Fibroblast of lung (primary cell): Measurements from ENCODE around the gene TNFRSF19. TPM values are rescaled to one million over a fixed set of nuclear protein-coding genes. Genes with fewer than 3 reads are reported as not detected.
A peak's percentile ranks its signal among the peaks of the same experiment; 100 is the strongest.

Source experiments
- DNase-seq, 2 donors: peaks; one replicate each; pipeline versions ENCODE4 v3.0.0 to v3.0.0-alpha.2; 2010; ENCODE audit warnings: low read depth in 2 of 2
- H2AFZ ChIP-seq: 2 replicates; pipeline ENCODE4 v1.5.1; 2012; ENCODE audit warnings: low read length, control low read depth, inconsistent platforms
- H3K27ac ChIP-seq: 2 replicates; pipeline ENCODE4 v1.5.1; 2011; ENCODE audit warnings: low read length, control low read depth; ENCODE audit not compliant: insufficient read depth
- H3K27me3 ChIP-seq: 2 replicates; pipeline ENCODE4 v1.5.1; 2011; ENCODE audit warnings: mild to moderate bottlenecking, low read length; ENCODE audit not compliant: control insufficient read depth, insufficient read depth
- H3K36me3 ChIP-seq: 2 replicates; pipeline ENCODE4 v1.5.1; 2011; ENCODE audit warnings: low read length; ENCODE audit not compliant: control insufficient read depth, insufficient read depth
- H3K4me1 ChIP-seq: 2 replicates; pipeline ENCODE4 v1.5.1; 2011; ENCODE audit warnings: low read length; ENCODE audit not compliant: control insufficient read depth, insufficient read depth; ENCODE audit errors: extremely low read depth
- H3K4me2 ChIP-seq: 2 replicates; pipeline ENCODE4 v1.5.1; 2011; ENCODE audit warnings: low read length, control low read depth; ENCODE audit not compliant: insufficient read depth; ENCODE audit errors: extremely low read depth
- H3K4me3 ChIP-seq, 4 experiments: fragments of 200-600 bp in 1 of 4; sonication (generic) in 1 of 4; replicated peaks in 1 of 4; 2 replicates each; pipeline ENCODE4 v1.5.1; 2011 to 2016; ENCODE audit warnings: low read length in 4 of 4, low read depth in 3 of 4, mild to moderate bottlenecking in 3 of 4, control low read depth in 2 of 4, inconsistent platforms in 1 of 4, mixed read lengths in 1 of 4; ENCODE audit not compliant: insufficient read depth in 1 of 4; ENCODE audit errors: control extremely low read depth in 1 of 4
- H3K79me2 ChIP-seq: 2 replicates; pipeline ENCODE4 v1.5.1; 2012; ENCODE audit warnings: mild to moderate bottlenecking, low read length, inconsistent platforms; ENCODE audit not compliant: control insufficient read depth, insufficient read depth
- H3K9ac ChIP-seq: 2 replicates; pipeline ENCODE4 v1.5.1; 2011; ENCODE audit warnings: mild to moderate bottlenecking, low read length, control low read depth; ENCODE audit not compliant: insufficient read depth
- H3K9me3 ChIP-seq: 2 replicates; pipeline ENCODE4 v1.5.1; 2012; ENCODE audit warnings: low read depth, low read length; ENCODE audit not compliant: control insufficient read depth, insufficient read depth
- H4K20me1 ChIP-seq: 2 replicates; pipeline ENCODE4 v1.5.1; 2011; ENCODE audit warnings: low read length; ENCODE audit not compliant: control insufficient read depth, insufficient read depth; ENCODE audit errors: extremely low read depth
- EZH2 ChIP-seq: IDR thresholded peaks from 2 replicates; pipeline ENCODE4 v1.5.1; 2012; ENCODE audit warnings: low read length, control low read depth, mild to moderate bottlenecking; ENCODE audit errors: missing control alignments
- polyA plus RNA-seq, 2 donors: library from polyadenylated mRNA; depleted of rRNA in 1 of 2; stranded (reverse) in 1 of 2; unstranded in 1 of 2; fragments of >200 nt; gene quantifications; 2 replicates each; pipeline ENCODE4 v1.2.1, GENCODE V29; 2011 to 2012; ENCODE audit warnings: missing spikeins in 1 of 2
- total RNA-seq: library from RNA; depleted of rRNA; stranded (reverse); fragments of >200 nt; gene quantifications from 2 replicates; pipeline ENCODE4 v1.2.1, GENCODE V29; 2014
- TF ChIP-seq, protein P1 (sequence below), 2 donors: IDR thresholded peaks in 1 of 2; conservative IDR thresholded peaks in 1 of 2; 1 replicate in 1 of 2; 2 replicates in 1 of 2; pipeline ENCODE4 v1.5.1; 2011 to 2012; ENCODE audit warnings: low read length in 2 of 2, control low read depth in 1 of 2, inconsistent platforms in 1 of 2, low read depth in 1 of 2, mild to moderate bottlenecking in 1 of 2

Gene TNFRSF19
- total and polyA plus RNA-seq, 2 donors (not counting 1 experiment from before 2014, with no cell fraction given) = 260 to 330 TPM

DNA sequence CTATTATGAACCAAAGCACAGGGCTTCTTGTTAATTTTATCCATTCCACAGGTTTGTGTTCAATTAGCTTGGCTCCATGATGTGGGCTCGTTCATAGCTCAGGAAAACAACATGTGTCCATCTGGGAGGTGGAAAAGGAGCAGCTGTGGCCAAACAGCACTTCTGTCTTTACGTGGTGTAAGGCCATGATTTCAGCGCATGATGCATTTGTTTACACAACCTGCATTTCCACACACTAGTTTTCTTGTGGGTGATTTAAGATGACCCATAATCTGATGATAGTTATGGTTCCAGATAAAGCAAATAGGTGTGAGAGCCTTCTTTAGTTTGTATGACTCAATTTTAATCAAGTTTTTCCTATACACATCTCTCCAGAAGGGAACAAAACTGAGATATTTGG is 101.7 kb downstream of the TNFRSF19 start:
- Histone ChIP-seq H3K9me3 (no peaks in the 10 kb centered on the region), H3K4me2 (no peak overlapping the region), H4K20me1 (no peaks in the 10 kb centered on the region), H3K27me3 (no peaks in the 10 kb centered on the region), H3K4me3 (no peak overlapping the region), H3K79me2 (peaks cover 4% of the 10 kb centered on the region), H3K36me3 (peaks cover 18% of the 10 kb centered on the region), H3K27ac (peak overlapping the region; percentile 83), H3K9ac (no peak overlapping the region), H2AFZ (no peak overlapping the region), H3K4me1 (peaks cover 37% of the 10 kb centered on the region)
- no peak for TF ChIP-seq EZH2
- TF ChIP-seq, protein P1, sequence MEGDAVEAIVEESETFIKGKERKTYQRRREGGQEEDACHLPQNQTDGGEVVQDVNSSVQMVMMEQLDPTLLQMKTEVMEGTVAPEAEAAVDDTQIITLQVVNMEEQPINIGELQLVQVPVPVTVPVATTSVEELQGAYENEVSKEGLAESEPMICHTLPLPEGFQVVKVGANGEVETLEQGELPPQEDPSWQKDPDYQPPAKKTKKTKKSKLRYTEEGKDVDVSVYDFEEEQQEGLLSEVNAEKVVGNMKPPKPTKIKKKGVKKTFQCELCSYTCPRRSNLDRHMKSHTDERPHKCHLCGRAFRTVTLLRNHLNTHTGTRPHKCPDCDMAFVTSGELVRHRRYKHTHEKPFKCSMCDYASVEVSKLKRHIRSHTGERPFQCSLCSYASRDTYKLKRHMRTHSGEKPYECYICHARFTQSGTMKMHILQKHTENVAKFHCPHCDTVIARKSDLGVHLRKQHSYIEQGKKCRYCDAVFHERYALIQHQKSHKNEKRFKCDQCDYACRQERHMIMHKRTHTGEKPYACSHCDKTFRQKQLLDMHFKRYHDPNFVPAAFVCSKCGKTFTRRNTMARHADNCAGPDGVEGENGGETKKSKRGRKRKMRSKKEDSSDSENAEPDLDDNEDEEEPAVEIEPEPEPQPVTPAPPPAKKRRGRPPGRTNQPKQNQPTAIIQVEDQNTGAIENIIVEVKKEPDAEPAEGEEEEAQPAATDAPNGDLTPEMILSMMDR (conservative IDR thresholded peaks at IDR 0.05 in 1 of 2, IDR thresholded peaks at IDR 0.05 in 1 of 2; ENCODE audit: low read depth in 1 of 2, low read length in 2 of 2) = no peak
- peak; percentile 77 to 93 for DNase-seq

DNA sequence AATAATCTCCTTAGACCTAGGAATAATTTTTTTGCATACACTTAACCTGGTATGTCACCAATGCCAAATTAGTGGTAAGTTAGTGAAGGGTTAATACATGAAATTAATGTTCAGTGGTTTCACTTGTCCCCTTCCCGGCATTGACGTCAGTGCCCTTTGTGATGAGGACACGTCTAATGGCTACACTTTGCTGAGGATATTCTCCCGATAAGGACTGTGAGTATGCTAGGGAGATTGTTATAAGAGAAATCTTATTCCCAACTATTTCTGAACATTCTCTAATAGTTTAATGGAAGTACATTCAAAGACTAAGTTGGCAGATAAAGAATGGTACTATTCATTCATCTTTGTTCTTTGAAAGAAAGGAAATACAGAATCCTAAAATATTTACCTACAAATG is 102.4 kb downstream of the TNFRSF19 start:
- H2AFZ ChIP-seq = no peak overlapping the region
- no peaks in the 10 kb centered on the region for H4K20me1 ChIP-seq
- DNase-seq = peak; percentile 72 to 80
- peaks cover 14% of the 10 kb centered on the region for H3K36me3 ChIP-seq
- TF ChIP-seq EZH2 = no peak
- TF ChIP-seq, protein P1 (conservative IDR thresholded peaks at IDR 0.05 in 1 of 2, IDR thresholded peaks at IDR 0.05 in 1 of 2; ENCODE audit: low read depth in 1 of 2, low read length in 2 of 2) = no peak
- no peak overlapping the region for H3K4me2 ChIP-seq
- no peaks in the 10 kb centered on the region for H3K9me3 ChIP-seq
- H3K27me3 ChIP-seq = no peaks in the 10 kb centered on the region
- peak overlapping the region; percentile 83 for H3K27ac ChIP-seq
- H3K79me2 ChIP-seq = no peaks in the 10 kb centered on the region
- peak overlapping the region; percentile 9 for H3K9ac ChIP-seq
- H3K4me1 ChIP-seq = peaks cover 37% of the 10 kb centered on the region
- no peak overlapping the region for H3K4me3 ChIP-seq

DNA sequence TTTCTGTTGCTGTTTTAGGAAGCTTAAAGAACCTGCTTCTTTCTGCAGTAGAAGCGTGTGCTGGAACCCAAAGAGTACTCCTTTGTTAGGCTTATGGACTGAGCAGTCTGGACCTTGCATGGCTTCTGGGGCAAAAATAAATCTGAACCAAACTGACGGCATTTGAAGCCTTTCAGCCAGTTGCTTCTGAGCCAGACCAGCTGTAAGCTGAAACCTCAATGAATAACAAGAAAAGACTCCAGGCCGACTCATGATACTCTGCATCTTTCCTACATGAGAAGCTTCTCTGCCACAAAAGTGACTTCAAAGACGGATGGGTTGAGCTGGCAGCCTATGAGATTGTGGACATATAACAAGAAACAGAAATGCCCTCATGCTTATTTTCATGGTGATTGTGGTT is 103.1 kb downstream of the TNFRSF19 start:
- Histone ChIP-seq H3K4me3 (no peak overlapping the region), H3K9me3 (no peaks in the 10 kb centered on the region), H3K79me2 (no peaks in the 10 kb centered on the region), H4K20me1 (no peaks in the 10 kb centered on the region), H3K4me2 (peak overlapping the region; percentile 17), H3K9ac (no peak overlapping the region), H2AFZ (no peak overlapping the region), H3K27me3 (no peaks in the 10 kb centered on the region), H3K4me1 (peaks cover 37% of the 10 kb centered on the region), H3K36me3 (peaks cover 13% of the 10 kb centered on the region), H3K27ac (peak overlapping the region; percentile 83)
- DNase-seq = peak; percentile 99
- TF ChIP-seq, protein P1 (conservative IDR thresholded peaks at IDR 0.05 in 1 of 2, IDR thresholded peaks at IDR 0.05 in 1 of 2; ENCODE audit: low read depth in 1 of 2, low read length in 2 of 2) = no peak
- TF ChIP-seq EZH2 = no peak
